DOHH2 (cell line): ENCODE measurements around the gene INKA2.

Experiments used
- CTCF ChIP-seq: fragments of 200-600 bp; sonication (generic); IDR thresholded peaks from one replicate; pipeline ENCODE4 v1.5.1; 2014; ENCODE audit warnings: antibody characterized with exemption, mild to moderate bottlenecking, low read depth, low read length; ENCODE audit not compliant: poor library complexity, severe bottlenecking
- EZH2phosphoT487 ChIP-seq: fragments of 200-600 bp; sonication (generic); IDR thresholded peaks from 2 replicates; pipeline ENCODE4 v1.6.1; 2017; ENCODE audit warnings: borderline replicate concordance, mild to moderate bottlenecking, antibody characterized with exemption, low read length, moderate library complexity, mixed read lengths

- no peak for TF ChIP-seq CTCF
- TF ChIP-seq EZH2phosphoT487 = no peak
Observed at GRCh38 chr1:111777301-111777700, 38.1 kb upstream of the INKA2 start.
